ENCODE measurements around the gene C1orf122. TPM values are rescaled to one million over a fixed set of nuclear protein-coding genes. Genes with fewer than 3 reads are reported as not detected.

C1orf122 gene
- total RNA-seq, 1 experiment from 2014 or later: 72.5 TPM

GRCh38 chr1:37824001-37824400 lies 16.4 kb downstream of the C1orf122 start:
- POLR2A ChIA-PET (ENCODE audit: unreplicated experiment): no interaction called here

GRCh38 chr1:37825506-37825905 lies 17.9 kb downstream of the C1orf122 start:
- ChIA-PET POLR2A (ENCODE audit: unreplicated experiment) (no interaction called here), CTCF (no interaction called here)
- Histone ChIP-seq H3K4me1 (ENCODE audit: insufficient read depth, low read length) (peaks cover 9% of the 10 kb centered on the region), H3K4me2 (ENCODE audit: low read length) (no peak overlapping the region), H2AFZ (ENCODE audit: low read length) (no peak overlapping the region), H3F3A (ENCODE audit: low read length, unreplicated experiment) (no peaks in the 10 kb centered on the region), H3K9me2 (replicated peaks; ENCODE audit: low read length) (no peaks in the 10 kb centered on the region), H3K4me3 (ENCODE audit: low read length) (no peak overlapping the region), H3K27ac (ENCODE audit: low read length) (no peak overlapping the region), H4K20me1 (ENCODE audit: low read length) (no peaks in the 10 kb centered on the region), H3K27me3 (ENCODE audit: low read length) (no peaks in the 10 kb centered on the region), H3K79me2 (ENCODE audit: low read length) (no peaks in the 10 kb centered on the region), H3K9me3 (ENCODE audit: low read length) (no peaks in the 10 kb centered on the region), H3K36me3 (ENCODE audit: low read depth, low read length) (peaks cover 28% of the 10 kb centered on the region), H3K9ac (ENCODE audit: low read length) (no peak overlapping the region)
- TF ChIP-seq CTCF (conservative IDR thresholded peaks at IDR 0.05; ENCODE audit: low read depth, low read length): no peak
- no peak for TF ChIP-seq EZH2 (IDR thresholded peaks at IDR 0.05; ENCODE audit: low read length, unreplicated experiment)
- no peak for TF ChIP-seq EZH2phosphoT487 (IDR thresholded peaks at IDR 0.05; ENCODE audit: borderline replicate concordance, low read length)
- no peak for DNase-seq
- intact Hi-C loops (cut with micrococcal nuclease): no loop called here
- BruUV-seq (replicated peaks): no TSS peak
- ATAC-seq: no peak; the same call in 1 of the 2 replicates

More at GRCh38 chr1:37824001-37824400, 16.4 kb downstream of the C1orf122 start:
- ATAC-seq (no peak), DNase-seq (no peak)
- H3K79me2 ChIP-seq (ENCODE audit: low read length): no peaks in the 10 kb centered on the region
- H3K9me3 ChIP-seq (ENCODE audit: low read length): no peaks in the 10 kb centered on the region
- no peak overlapping the region for H3K4me2 ChIP-seq (ENCODE audit: low read length)
- H3K27me3 ChIP-seq (ENCODE audit: low read length): no peaks in the 10 kb centered on the region
- TF ChIP-seq CTCF (conservative IDR thresholded peaks at IDR 0.05; ENCODE audit: low read depth, low read length) (no peak), EZH2 (IDR thresholded peaks at IDR 0.05; ENCODE audit: low read length, unreplicated experiment) (no peak), EZH2phosphoT487 (IDR thresholded peaks at IDR 0.05; ENCODE audit: borderline replicate concordance, low read length) (no peak)
- H4K20me1 ChIP-seq (ENCODE audit: low read length): no peaks in the 10 kb centered on the region
- CTCF ChIA-PET: no interaction called here
- H3F3A ChIP-seq (ENCODE audit: low read length, unreplicated experiment): no peaks in the 10 kb centered on the region
- H3K9me2 ChIP-seq (replicated peaks; ENCODE audit: low read length): no peaks in the 10 kb centered on the region
- H3K27ac ChIP-seq (ENCODE audit: low read length): no peak overlapping the region
- peaks cover 25% of the 10 kb centered on the region for H3K36me3 ChIP-seq (ENCODE audit: low read depth, low read length)
- BruUV-seq (replicated peaks): no TSS peak
- peaks cover 9% of the 10 kb centered on the region for H3K4me1 ChIP-seq (ENCODE audit: insufficient read depth, low read length)
- H3K4me3 ChIP-seq (ENCODE audit: low read length): no peak overlapping the region
- no peak overlapping the region for H3K9ac ChIP-seq (ENCODE audit: low read length)
- no peak overlapping the region for H2AFZ ChIP-seq (ENCODE audit: low read length)
- intact Hi-C loops (cut with micrococcal nuclease): no loop called here

GRCh38 chr1:37828410-37829074 lies 21.0 kb downstream of the C1orf122 start:
- H3K4me2 ChIP-seq (ENCODE audit: low read length): no peak overlapping the region
- TF ChIP-seq EZH2 (IDR thresholded peaks at IDR 0.05; ENCODE audit: low read length, unreplicated experiment) (no peak), EZH2phosphoT487 (IDR thresholded peaks at IDR 0.05; ENCODE audit: borderline replicate concordance, low read length) (no peak), CTCF (conservative IDR thresholded peaks at IDR 0.05; ENCODE audit: low read depth, low read length) (no peak)
- H3K27ac ChIP-seq (ENCODE audit: low read length): no peak overlapping the region
- H3K79me2 ChIP-seq (ENCODE audit: low read length): no peaks in the 10 kb centered on the region
- H3K9me3 ChIP-seq (ENCODE audit: low read length): no peaks in the 10 kb centered on the region
- ChIA-PET CTCF (no interaction called here), POLR2A (ENCODE audit: unreplicated experiment) (no interaction called here)
- H3K36me3 ChIP-seq (ENCODE audit: low read depth, low read length): peaks cover 22% of the 10 kb centered on the region
- intact Hi-C loops (cut with micrococcal nuclease): no loop called here
- H2AFZ ChIP-seq (ENCODE audit: low read length): no peak overlapping the region
- H3K4me3 ChIP-seq (ENCODE audit: low read length): no peak overlapping the region
- DNase-seq (no peak), ATAC-seq (peak; percentile 27; the same call in 1 of the 2 replicates)
- BruUV-seq (replicated peaks): no TSS peak
- H3K27me3 ChIP-seq (ENCODE audit: low read length): no peaks in the 10 kb centered on the region
- H3F3A ChIP-seq (ENCODE audit: low read length, unreplicated experiment): no peaks in the 10 kb centered on the region
- H3K4me1 ChIP-seq (ENCODE audit: insufficient read depth, low read length): peaks cover 12% of the 10 kb centered on the region
- no peak overlapping the region for H3K9ac ChIP-seq (ENCODE audit: low read length)
- H4K20me1 ChIP-seq (ENCODE audit: low read length): no peaks in the 10 kb centered on the region
- no peaks in the 10 kb centered on the region for H3K9me2 ChIP-seq (replicated peaks; ENCODE audit: low read length)

All from PC-3 (cell line).